NCI-H2081 treated with DMSO at 0.1 percent for 48 hours (cell line): ENCODE measurements around the gene SLC26A5.

ENCODE experiments used
- DNase-seq: peaks from one replicate; lab custom pipeline; 2025; lab: John Stamatoyannopoulos, UW

Gene SLC26A5

DNA sequence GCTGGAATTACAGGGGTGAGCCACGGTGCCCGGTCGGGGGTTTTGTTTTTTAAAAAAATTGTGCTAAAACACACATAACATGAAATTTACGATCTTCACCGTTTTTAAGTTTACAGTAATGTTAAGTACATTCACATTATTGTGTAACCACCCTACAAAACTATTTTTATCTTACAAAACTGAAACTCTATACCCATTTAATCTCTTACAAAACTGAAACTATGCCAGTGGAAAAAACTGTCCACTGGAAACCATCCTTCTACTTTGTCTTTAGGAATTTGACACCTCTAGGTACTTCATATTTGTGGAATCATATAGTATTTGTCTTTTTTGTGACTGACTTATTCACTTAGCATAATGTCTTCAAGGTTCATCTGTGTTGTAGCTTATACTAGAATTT, 99.6 kb downstream of the SLC26A5 start:
- DNase-seq: no peak

DNA sequence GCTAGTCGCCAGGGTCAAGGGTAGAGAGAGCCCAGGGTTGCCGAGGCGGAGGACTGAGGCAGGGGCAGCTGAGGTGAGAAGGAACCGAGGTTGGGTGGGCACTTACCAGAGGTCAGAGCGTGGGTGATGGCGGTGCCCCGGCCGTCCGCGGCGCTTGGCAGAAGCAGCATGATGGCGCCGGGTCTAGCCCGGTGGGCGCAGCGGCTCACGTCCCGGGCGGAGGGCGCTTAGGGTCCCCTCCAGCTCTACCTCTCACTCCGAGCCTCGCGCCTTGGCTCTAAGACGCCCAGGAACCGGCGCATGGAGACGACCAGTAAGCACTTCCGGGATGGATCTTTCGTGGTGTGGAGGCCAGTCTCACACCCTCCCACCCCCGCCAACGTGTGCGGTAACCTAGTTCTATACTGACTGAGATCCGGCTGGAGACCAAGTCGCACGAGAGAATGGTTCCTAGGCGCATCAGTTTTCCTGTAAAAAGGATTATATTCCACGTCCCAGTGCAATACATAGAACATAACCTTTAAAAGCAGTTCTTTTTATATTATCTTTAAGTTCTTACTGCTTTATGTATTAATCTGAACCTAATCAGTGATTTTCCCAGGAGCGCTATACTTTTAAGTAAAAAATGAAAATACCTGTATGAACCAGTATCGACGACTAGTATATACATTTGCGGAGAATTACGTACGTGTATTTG, 101.4 kb downstream of the SLC26A5 start, which contains the start of gene DNAJC2:
TSS of gene DNAJC2 (minus strand) at position 315 of the 697 bp plus-strand sequence. CDS start at position 170, 145 bp downstream.
- DNase-seq: peak; percentile 60

DNA sequence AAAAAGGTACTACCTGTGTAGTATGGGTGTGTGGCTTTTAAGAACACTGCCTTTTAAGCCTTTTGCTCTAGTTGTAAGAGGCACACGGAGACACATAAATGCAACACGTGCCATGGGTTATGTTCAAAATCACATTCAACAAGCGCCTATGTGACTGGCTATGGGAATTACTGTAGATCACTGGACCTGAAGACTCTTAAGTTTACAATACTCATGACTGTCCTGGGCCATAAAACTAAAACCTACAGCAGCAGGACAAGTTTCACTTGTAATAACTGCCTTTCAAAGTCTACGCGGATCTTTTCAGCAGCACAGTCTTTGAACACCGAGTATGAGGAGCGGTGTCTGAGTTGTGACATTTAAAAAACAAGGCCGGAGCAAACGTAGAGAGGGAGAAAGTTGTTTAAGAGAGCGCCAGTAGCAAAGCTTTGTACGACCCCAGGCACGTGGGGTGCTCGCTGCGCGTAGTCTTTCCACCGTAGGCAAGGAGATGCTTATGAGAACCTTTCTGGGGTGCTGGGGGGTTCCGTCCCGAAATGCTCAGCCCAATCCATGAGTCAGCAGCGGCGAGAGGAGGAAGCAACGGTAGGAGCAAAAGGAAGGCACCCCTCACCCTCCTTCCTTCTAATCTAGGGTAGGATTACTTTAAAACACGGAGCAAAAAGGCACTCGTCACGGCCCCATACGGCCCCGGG, 102.1 kb downstream of the SLC26A5 start:
- no peak for DNase-seq

DNA sequence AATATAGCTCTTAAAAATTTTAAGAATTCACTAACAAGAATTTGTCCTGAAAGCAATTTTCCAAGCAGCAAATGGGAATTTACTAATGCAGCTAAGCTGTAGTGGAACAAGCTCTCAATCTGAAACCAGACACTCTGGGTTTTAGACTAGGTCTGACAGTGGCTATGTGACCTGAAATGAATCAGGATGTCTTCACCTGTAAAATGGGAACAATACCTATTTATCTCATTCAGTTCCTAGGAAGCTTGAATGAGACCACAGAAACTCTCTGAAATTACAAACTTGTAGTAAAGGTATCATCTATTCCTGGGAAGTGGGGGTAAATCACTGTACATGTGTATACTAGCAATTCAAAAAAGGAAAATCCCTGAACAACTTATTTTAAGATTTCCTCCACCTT, 102.7 kb downstream of the SLC26A5 start:
- no peak for DNase-seq

DNA sequence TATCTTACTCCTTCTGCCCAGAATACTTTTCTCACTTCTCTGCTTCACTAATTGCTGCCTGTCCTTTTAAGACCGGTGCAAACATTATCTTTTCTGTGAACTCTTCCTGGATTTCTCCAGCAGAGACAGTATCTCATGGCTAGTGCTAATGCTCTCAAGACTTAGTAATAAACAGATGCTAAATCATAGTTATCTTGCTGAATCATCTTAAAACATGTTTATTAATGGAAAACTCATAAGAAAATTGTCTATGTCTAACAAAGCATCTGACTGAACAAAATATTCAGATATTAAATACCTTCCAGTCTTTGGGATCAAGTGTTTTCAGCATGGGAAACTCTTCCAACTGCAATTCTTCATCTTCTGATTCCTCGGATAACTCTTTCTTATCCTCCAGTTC, 104.5 kb downstream of the SLC26A5 start:
- DNase-seq: no peak

DNA sequence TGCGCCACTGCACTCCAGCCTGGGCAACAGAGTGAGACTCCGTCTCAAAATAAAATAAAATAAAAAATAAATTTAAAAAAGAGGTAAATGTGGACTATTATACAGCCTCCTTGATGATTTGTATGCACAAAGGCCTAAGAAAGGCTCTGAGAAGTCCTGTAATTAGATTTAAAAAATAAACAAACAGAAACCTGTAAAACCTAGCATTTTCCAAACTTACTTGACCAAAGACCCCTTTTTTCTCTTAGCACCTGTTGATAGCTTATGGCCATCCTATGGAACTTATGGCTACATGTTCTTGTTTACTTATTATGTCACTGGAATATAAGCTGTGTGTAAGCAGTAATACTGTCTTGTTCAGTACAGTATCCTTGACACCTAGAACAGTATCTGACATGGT, 107.1 kb downstream of the SLC26A5 start:
- DNase-seq: no peak

DNA sequence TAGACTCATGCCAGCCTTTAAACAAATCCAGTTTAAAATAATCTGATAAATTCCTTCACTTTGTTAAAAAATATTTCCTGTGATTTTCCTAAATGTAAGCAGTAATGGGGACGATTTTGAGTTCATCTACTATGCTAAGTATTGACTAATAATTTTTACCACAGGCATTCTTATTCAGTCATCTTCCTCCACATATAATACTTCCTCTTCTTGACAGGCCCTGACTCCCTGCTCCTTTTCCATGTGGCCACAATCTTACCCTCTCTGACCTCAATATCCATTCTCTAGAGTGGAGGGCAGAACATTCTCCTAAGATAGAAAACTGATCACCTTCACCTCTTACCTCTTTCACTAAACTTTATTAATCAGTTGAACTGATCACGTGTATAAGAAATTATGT, 109.2 kb downstream of the SLC26A5 start:
- no peak for DNase-seq

DNA sequence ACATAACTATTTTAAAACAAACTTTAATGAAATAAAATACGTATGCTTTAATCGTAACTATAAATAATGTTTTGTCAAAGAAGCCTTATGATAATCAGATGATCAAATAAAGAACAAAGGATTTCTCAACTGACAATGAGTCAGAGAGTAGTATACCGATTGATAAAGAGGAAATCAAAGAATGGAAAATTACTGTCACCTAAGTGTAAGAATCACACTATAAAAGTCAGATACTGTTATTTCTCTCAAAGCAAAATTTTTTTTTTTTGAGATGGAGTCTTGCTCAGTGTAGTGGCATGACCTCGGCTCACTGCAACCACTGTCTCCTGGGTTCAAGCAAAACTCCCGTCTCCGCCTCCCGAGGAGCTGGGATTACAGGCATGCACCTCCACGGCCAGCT, 120.3 kb downstream of the SLC26A5 start:
- DNase-seq: no peak
